Measurements from ENCODE around the gene PPP1R1B. TPM values are rescaled to one million over a fixed set of nuclear protein-coding genes. Genes with fewer than 3 reads are reported as not detected.

Gene PPP1R1B
- total RNA-seq, 1 donor from 2014 or later = not detected

DNA sequence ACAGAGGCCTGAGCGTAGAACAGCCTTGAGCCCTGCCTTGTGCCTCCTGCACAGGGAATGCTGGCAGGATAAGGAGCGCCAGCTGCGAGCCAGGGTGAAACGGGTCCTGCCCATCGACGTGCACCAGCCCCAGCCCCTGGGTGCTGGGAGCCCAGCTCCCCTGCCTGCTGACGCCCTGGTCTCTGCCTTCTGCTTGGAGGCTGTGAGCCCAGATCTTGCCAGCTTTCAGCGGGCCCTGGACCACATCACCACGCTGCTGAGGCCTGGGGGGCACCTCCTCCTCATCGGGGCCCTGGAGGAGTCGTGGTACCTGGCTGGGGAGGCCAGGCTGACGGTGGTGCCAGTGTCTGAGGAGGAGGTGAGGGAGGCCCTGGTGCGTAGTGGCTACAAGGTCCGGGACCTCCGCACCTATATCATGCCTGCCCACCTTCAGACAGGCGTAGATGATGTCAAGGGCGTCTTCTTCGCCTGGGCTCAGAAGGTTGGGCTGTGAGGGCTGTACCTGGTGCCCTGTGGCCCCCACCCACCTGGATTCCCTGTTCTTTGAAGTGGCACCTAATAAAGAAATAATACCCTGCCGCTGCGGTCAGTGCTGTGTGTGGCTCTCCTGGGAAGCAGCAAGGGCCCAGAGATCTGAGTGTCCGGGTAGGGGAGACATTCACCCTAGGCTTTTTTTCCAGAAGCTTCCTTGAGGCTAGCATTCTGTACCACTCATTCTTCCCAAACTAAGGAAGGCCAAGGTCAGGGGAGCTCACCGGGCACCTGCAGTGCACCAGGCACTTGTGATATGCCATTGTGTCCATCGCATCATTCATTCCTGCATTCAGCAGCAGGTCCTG lies 43.4 kb downstream of the PPP1R1B start:
- no peak overlapping the region for H3K27ac Mint-ChIP-seq

DNA sequence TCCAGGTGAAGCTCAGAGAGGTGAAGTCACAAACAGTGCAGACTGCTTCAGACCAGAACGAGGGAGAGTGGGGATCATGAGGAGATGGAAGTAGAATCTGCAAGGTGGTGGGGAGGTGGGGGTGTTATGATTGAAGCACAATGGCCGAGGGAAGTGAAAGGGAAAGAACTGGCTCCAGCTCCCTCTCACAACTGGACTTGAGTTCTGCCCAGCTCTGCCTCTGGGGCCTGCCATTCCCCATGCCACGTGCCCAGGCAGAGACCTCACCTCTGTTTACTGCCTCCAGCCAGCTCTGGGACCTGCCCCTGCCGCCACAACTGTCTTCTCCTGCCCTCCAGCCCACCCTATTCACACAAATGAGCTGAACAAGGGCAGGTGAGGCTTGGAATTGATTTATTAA lies 44.0 kb downstream of the PPP1R1B start:
- H3K36me3 Mint-ChIP-seq (ENCODE audit: insufficient read depth) = no peaks in the 10 kb centered on the region
- H3K27me3 Mint-ChIP-seq = peaks cover 43% of the 10 kb centered on the region
- TF ChIP-seq, protein P1, sequence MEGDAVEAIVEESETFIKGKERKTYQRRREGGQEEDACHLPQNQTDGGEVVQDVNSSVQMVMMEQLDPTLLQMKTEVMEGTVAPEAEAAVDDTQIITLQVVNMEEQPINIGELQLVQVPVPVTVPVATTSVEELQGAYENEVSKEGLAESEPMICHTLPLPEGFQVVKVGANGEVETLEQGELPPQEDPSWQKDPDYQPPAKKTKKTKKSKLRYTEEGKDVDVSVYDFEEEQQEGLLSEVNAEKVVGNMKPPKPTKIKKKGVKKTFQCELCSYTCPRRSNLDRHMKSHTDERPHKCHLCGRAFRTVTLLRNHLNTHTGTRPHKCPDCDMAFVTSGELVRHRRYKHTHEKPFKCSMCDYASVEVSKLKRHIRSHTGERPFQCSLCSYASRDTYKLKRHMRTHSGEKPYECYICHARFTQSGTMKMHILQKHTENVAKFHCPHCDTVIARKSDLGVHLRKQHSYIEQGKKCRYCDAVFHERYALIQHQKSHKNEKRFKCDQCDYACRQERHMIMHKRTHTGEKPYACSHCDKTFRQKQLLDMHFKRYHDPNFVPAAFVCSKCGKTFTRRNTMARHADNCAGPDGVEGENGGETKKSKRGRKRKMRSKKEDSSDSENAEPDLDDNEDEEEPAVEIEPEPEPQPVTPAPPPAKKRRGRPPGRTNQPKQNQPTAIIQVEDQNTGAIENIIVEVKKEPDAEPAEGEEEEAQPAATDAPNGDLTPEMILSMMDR (IDR thresholded peaks at IDR 0.05; ENCODE audit: unreplicated experiment) = no peak
- H3K4me1 Mint-ChIP-seq (ENCODE audit: low read depth) = peaks cover 9% of the 10 kb centered on the region
- no peak for DNase-seq (ENCODE audit: low spot score, unreplicated experiment)
- no peaks in the 10 kb centered on the region for H3K9me3 Mint-ChIP-seq (ENCODE audit: low read depth)
- no peak overlapping the region for H3K4me3 Mint-ChIP-seq (ENCODE audit: low read depth)
- H3K27ac Mint-ChIP-seq = no peak overlapping the region

More for the DNA sequence above, 43.4 kb downstream of the PPP1R1B start:
- no peak for DNase-seq (ENCODE audit: low spot score, unreplicated experiment)
- H3K27me3 Mint-ChIP-seq = peaks cover 49% of the 10 kb centered on the region
- peaks cover 6% of the 10 kb centered on the region for H3K4me1 Mint-ChIP-seq (ENCODE audit: low read depth)
- no peaks in the 10 kb centered on the region for H3K36me3 Mint-ChIP-seq (ENCODE audit: insufficient read depth)
- H3K9me3 Mint-ChIP-seq (ENCODE audit: low read depth) = no peaks in the 10 kb centered on the region
- TF ChIP-seq, protein P1 (IDR thresholded peaks at IDR 0.05; ENCODE audit: unreplicated experiment) = no peak
- H3K4me3 Mint-ChIP-seq (ENCODE audit: low read depth) = no peak overlapping the region

DNA sequence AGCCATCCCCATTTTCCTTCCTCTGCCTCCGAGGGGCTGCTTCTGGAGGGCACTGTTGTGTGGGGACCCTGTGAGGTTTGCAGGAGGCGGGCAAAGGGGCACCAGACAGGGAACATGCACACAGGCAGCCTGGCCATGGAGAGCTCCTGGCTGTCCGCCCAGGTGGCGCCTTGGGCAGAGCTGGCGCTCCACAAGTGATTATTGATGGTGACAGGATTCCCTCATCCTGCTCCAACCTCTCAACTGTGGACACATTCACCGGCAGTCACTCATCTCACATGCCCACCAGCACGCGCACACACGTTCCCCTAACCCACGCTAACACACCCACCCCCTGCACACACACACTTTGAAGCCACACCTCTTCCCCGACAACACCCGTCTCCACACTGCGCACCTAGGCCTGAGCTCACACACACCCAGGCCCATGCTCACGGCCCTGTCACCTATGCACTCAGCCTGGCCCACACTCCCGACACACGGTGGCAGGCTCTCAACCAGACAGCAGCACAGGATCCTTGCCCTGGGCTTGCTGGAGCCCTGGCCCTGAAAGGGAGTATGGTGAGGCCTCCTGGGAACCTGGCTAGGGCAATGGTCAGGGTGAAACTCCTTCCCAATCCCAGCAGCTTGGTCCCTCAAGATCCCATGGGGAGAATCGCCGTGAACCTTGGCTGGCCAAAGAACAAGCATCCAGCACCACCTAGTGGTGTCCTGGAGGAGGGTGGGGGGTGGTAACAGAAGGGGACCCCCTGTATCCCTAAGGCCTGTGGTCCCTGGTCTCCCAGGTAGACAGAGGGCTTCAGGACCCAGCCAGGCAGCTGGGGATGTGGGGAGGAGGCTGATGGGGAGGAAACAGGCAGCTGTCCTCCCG lies 45.1 kb downstream of the PPP1R1B start:
- Mint-ChIP-seq H3K27me3 (peaks cover 32% of the 10 kb centered on the region), H3K4me1 (ENCODE audit: low read depth) (peaks cover 8% of the 10 kb centered on the region), H3K4me3 (ENCODE audit: low read depth) (no peak overlapping the region), H3K27ac (peak overlapping the region; percentile 35), H3K9me3 (ENCODE audit: low read depth) (no peaks in the 10 kb centered on the region), H3K36me3 (ENCODE audit: insufficient read depth) (peaks cover 1% of the 10 kb centered on the region)
- DNase-seq (ENCODE audit: low spot score, unreplicated experiment) = no peak
- TF ChIP-seq, protein P1 (IDR thresholded peaks at IDR 0.05; ENCODE audit: unreplicated experiment) = peak; percentile 61

DNA sequence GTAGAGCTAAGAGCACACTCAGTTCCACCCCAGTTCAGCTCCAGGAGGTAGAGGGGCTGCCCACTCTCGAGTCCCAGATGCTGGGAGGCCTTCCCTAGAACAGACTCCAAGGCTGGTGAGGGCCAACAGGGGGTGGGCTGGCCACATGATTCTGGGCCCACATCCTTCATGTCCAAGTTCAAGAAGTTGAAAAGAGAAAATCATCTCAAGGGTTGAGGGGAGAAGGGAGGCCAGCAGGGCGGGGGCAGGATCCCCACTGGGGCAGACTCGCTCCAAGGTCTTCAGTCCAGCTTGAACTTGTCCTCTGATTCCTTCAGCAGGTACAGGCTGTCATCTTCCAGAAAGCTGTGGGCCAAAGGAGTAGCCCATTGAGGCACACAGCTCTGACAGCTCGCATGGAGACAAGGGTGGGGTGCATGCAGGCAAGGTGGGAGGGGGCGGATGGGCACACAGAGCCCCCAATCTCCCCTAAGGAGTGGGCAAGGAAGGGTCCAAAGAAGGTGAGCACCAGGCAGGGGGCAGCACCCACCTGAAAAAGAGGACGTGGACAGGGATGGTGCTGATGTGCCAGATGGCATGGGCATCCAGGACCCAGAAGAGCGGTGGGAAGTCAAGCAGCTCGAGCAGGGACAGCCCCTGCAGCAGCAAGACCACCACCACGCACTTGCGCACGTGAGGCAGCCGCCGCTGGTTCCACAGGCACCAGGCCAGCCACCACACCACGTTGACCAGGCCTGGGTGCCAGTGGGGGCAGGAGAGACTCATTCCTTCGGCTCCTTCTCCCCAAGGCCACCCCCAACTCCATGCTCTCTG lies 46.0 kb downstream of the PPP1R1B start:
- Mint-ChIP-seq H3K4me1 (ENCODE audit: low read depth) (peaks cover 6% of the 10 kb centered on the region), H3K4me3 (ENCODE audit: low read depth) (no peak overlapping the region), H3K27ac (no peak overlapping the region), H3K9me3 (ENCODE audit: low read depth) (no peaks in the 10 kb centered on the region), H3K27me3 (peaks cover 29% of the 10 kb centered on the region), H3K36me3 (ENCODE audit: insufficient read depth) (peaks cover 1% of the 10 kb centered on the region)
- no peak for DNase-seq (ENCODE audit: low spot score, unreplicated experiment)
- TF ChIP-seq, protein P1 (IDR thresholded peaks at IDR 0.05; ENCODE audit: unreplicated experiment) = no peak

Data from progenitor cell of endocrine pancreas (in vitro differentiated cells).